GM12874 (cell line): ENCODE data around the gene TRABD2B.

Experiments used
- CTCF ChIP-seq: IDR thresholded peaks from 2 replicates; pipeline ENCODE4 v1.5.1; 2011; ENCODE audit warnings: low read depth, mild to moderate bottlenecking, control low read depth, low read length, moderate library complexity; ENCODE audit not compliant: insufficient read depth

The TRABD2B gene

GRCh38 chr1:47868348-47868676, 128.9 kb downstream of the TRABD2B start:
- TF ChIP-seq CTCF: no peak

DNA sequence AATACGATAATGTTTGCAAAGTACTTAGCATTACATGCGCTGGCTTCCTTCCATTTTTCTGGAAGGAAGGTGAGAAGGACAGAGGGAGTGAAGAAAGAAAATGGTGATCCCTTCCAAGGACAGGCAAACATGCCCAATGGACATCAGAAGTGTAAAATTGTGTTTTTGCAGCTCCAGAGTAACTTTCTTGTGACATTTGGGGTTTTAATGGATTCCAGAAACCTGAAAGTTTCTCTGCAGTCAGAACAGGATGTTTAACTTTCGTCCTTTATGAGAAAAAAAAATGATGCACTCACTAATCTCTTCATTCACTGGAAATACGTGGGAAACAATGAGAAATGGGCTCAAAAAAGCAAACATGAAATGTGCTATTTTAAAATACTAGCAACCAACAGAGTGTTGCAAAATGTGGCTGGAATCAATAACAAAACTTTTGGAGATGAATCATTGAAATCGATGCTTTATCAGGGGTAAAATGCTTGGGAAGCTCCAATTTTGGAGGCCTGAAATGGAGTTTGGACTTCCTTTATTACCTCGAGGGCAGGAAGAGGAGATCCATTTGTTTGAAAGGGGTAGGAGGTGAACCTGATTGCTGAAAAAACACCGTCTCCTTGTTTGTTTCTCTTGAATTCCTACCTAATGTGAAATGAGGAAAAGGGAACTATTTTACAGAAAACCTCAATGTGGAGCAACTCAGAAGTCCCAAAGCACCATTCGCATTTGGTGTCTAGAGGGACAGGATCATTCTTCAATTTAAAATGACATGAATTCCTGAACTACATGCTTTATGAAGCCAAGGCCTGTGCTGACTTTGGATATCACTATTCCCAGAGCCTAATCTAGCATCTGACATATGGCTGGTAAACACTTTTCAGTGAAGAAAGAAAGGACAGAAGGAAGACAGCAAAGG, 129.5 kb downstream of the TRABD2B start:
- no peak for TF ChIP-seq CTCF

GRCh38 chr1:47866601-47867437, 130.4 kb downstream of the TRABD2B start:
- TF ChIP-seq CTCF: no peak

- TF ChIP-seq CTCF: no peak
These were observed 131.2 kb downstream of the TRABD2B start for GRCh38 chr1:47865881-47866535.

DNA sequence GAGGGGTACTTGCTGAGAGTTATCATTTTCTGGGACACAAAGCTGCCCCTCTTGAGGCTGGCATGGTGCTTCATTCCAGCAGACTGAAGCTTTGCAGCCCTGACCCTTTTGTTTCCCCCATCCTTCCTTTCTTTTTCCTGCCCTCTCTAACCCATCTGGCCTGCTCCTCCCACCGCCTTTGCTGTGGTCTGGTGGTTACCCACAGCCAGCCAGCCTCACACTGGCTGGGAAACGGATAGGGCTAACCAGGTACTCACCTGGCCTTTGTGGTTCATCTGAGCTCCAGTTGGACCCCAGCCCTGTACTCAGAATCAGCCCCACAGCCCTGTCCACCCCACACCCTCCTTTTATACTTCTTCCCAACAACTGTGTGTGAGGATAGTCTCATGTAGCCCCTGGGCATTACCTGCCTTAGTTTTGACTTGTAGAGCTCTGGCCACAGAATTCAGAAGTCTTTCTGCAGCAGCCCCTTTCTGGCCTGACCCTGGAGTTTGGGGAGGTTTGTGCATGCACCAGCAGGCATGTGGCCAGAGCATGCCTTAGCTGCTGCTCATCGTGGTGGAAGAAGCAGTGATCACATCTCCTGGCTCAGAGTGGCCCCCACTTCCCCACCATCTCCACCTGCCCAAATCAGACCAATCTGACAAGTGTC, 138.0 kb downstream of the TRABD2B start:
- no peak for TF ChIP-seq CTCF

DNA sequence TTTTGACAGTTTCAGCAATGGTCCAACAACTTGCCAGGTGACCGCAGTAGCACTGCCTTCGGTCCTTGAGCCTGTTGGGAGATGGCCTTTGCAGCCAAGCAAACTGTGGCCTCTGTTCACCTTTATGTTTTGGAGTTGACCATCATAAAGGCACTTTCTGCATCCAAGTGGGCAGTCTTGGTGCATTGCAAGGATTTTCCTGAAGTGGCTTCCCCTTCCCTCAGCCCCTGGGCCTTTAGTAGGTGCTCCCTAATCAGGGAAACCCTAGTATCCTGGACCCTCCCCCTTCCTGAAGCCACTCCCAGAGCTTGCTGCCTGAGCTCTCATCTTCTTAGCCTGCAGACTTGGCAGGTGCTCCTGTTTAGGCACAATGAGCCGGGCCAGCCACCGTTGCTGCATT, 140.2 kb downstream of the TRABD2B start:
- no peak for TF ChIP-seq CTCF

DNA sequence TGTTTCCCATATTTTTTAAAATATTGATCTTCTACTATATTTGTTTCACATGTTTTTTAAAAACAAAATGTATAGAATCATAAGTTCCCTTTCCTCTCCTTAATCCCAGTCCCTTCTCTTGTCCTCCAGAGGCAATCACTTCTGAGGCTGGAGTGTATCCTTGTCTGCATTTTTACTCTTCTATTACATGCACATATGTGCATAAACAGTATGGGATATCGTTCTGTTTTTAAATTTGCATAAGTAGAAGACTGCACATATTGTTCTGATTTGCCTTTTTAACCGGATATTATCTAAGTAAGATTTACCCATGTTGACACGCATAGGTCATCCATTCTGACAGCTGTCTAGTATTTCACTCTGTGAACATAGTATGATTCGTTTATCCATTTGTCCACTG, 142.0 kb downstream of the TRABD2B start:
- TF ChIP-seq CTCF: no peak
